Colonic mucosa (tissue), 4 donors: Measurements from ENCODE around the gene HNRNPD. TPM values are rescaled to one million over a fixed set of nuclear protein-coding genes. Genes with fewer than 3 reads are reported as not detected.
"Not testable (repeated sequence)": the region's sequence is repeated elsewhere in the genome, so short reads cannot be mapped to it uniquely, and the experiment has no call there.

Experiments
- DNase-seq: peaks from one replicate; pipeline ENCODE4 v3.0.0-alpha.2; 2020
- H3K27ac ChIP-seq: fragments of 200-600 bp; one replicate; pipeline ENCODE4 v1.8.0; 2021
- H3K27me3 ChIP-seq: fragments of 200-600 bp; one replicate; pipeline ENCODE4 v1.8.0; 2021
- H3K36me3 ChIP-seq: fragments of 200-600 bp; one replicate; pipeline ENCODE4 v1.8.0; 2021
- H3K4me1 ChIP-seq: fragments of 200-600 bp; one replicate; pipeline ENCODE4 v1.8.0; 2021; ENCODE audit warnings: mild to moderate bottlenecking
- H3K4me3 ChIP-seq: fragments of 200-600 bp; one replicate; pipeline ENCODE4 v1.8.0; 2021
- H3K9ac ChIP-seq, 2 donors: one replicate each; pipeline ENCODE4 v1.7.0; 2013; ENCODE audit warnings: control low read depth in 2 of 2, low read depth in 2 of 2, low read length in 2 of 2
- H3K9me3 ChIP-seq: fragments of 200-600 bp; one replicate; pipeline ENCODE4 v1.8.0; 2021
- intact Hi-C: fragments of 100-400 bp; cut with DNase I; formaldehyde crosslinking; loops from one replicate; pipeline ENCODE4 v1.14.1; 2022
- total RNA-seq, 2 donors: library from RNA; stranded (reverse); fragmentation: NEBNext Ultra II Directional in 1 of 2; extraction: Animal tissue kit (Norgen Biotek cat#: 25700) in 1 of 2; gene quantifications; one replicate each; pipeline ENCODE4 v1.2.1, GENCODE V29; 2021
- TF ChIP-seq, protein P1 (sequence below): fragments of 200-600 bp; IDR thresholded peaks from one replicate; pipeline ENCODE4 v1.8.0; 2022; ENCODE audit warnings: antibody characterized with exemption, mild to moderate bottlenecking
- donor health status: healthy.
- donor health status: DM: no; HTN: no; CAD: no.
- donor health status: DM: no; HTN: no; CAD: no.

HNRNPD gene
- total RNA-seq, 2 donors from 2014 or later = 145 to 181 TPM

GRCh38 chr4:82352825-82353366 lies 20.9 kb downstream of the HNRNPD start:
- DNase-seq = no peak
- intact Hi-C loops = no loop called here
- H3K27me3 ChIP-seq = no peaks in the 10 kb centered on the region
- H3K9me3 ChIP-seq = no peaks in the 10 kb centered on the region
- no peak overlapping the region for H3K27ac ChIP-seq
- H3K9ac ChIP-seq = no peak overlapping the region
- peaks cover 15% of the 10 kb centered on the region for H3K36me3 ChIP-seq
- TF ChIP-seq, protein P1, sequence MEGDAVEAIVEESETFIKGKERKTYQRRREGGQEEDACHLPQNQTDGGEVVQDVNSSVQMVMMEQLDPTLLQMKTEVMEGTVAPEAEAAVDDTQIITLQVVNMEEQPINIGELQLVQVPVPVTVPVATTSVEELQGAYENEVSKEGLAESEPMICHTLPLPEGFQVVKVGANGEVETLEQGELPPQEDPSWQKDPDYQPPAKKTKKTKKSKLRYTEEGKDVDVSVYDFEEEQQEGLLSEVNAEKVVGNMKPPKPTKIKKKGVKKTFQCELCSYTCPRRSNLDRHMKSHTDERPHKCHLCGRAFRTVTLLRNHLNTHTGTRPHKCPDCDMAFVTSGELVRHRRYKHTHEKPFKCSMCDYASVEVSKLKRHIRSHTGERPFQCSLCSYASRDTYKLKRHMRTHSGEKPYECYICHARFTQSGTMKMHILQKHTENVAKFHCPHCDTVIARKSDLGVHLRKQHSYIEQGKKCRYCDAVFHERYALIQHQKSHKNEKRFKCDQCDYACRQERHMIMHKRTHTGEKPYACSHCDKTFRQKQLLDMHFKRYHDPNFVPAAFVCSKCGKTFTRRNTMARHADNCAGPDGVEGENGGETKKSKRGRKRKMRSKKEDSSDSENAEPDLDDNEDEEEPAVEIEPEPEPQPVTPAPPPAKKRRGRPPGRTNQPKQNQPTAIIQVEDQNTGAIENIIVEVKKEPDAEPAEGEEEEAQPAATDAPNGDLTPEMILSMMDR = no peak
- H3K4me3 ChIP-seq = no peak overlapping the region
- H3K4me1 ChIP-seq = no peaks in the 10 kb centered on the region

GRCh38 chr4:82352118-82352824 lies 21.5 kb downstream of the HNRNPD start:
- intact Hi-C loops = no loop called here
- no peak overlapping the region for H3K4me3 ChIP-seq
- TF ChIP-seq, protein P1 = no peak
- no peak for DNase-seq
- H3K9ac ChIP-seq = no peak overlapping the region
- H3K27ac ChIP-seq = no peak overlapping the region
- H3K4me1 ChIP-seq = no peaks in the 10 kb centered on the region
- no peaks in the 10 kb centered on the region for H3K9me3 ChIP-seq
- H3K36me3 ChIP-seq = peaks cover 15% of the 10 kb centered on the region
- H3K27me3 ChIP-seq = no peaks in the 10 kb centered on the region

DNA sequence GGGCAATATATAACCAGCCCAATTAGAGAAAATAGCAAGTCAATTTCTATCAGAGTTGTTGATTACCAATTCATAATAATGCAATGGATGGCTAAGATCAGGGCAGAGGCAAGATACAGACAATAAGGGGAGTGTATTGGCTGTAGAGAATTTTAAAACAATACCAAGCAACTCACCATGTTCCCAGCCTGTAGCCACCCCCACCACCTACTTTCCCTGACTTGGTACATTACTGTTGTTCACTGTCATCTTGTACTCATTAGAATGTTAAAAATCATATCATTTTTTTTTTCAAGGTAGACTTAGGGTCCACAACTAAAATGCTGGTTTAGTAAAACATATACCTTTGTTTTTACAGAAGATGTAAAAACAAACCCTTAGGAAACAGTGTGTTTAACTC lies 27.7 kb downstream of the HNRNPD start:
- Histone ChIP-seq H3K27ac (no peak overlapping the region), H3K4me3 (no peak overlapping the region), H3K27me3 (no peaks in the 10 kb centered on the region), H3K9me3 (no peaks in the 10 kb centered on the region), H3K9ac (no peak overlapping the region), H3K36me3 (no peaks in the 10 kb centered on the region), H3K4me1 (no peaks in the 10 kb centered on the region)
- no peak for DNase-seq
- TF ChIP-seq, protein P1 = no peak
- intact Hi-C loops = no loop called here

DNA sequence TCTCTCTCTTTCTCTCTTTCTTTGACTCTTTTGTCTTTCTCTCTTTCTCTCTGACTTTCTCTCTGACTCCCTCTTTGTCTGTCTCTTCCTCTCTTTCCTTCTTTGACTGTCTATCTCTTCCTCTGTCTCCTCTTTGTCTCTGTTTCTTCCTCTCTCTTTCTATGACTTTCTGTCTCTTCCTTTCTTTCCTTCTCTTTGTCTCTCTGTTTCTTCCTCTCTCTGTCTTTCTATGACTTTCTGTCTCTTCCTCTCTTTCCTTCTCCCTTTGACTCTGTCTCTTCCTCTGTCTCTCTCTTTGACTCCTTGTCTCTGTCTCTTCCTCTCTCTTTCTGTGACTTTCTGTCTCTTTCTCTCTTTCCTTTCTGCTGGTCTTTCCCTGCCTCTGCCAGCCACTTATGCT lies 38.7 kb downstream of the HNRNPD start:
- H3K4me1 ChIP-seq = no peaks in the 10 kb centered on the region
- no peak overlapping the region for H3K4me3 ChIP-seq
- DNase-seq = no peak
- intact Hi-C loops = no loop called here
- no peaks in the 10 kb centered on the region for H3K27me3 ChIP-seq
- no peak overlapping the region for H3K27ac ChIP-seq
- H3K36me3 ChIP-seq = no peaks in the 10 kb centered on the region
- H3K9ac ChIP-seq = no peak overlapping the region
- TF ChIP-seq, protein P1 = no peak
- no peaks in the 10 kb centered on the region for H3K9me3 ChIP-seq

GRCh38 chr4:82333641-82334040 lies 40.1 kb downstream of the HNRNPD start:
- H3K4me1 ChIP-seq, H3K9ac ChIP-seq, H3K27ac ChIP-seq, DNase-seq, H3K4me3 ChIP-seq, H3K9me3 ChIP-seq, intact Hi-C loops, H3K36me3 ChIP-seq, H3K27me3 ChIP-seq: not testable (repeated sequence)

- intact Hi-C loops = no loop called here
- no peaks in the 10 kb centered on the region for H3K27me3 ChIP-seq
- DNase-seq = no peak
Measured at GRCh38 chr4:82331814-82332213, 42.0 kb downstream of the HNRNPD start.

More at GRCh38 chr4:82331814-82332213, 42.0 kb downstream of the HNRNPD start:
- TF ChIP-seq, protein P1 = no peak
- no peak overlapping the region for H3K4me3 ChIP-seq
- H3K36me3 ChIP-seq = no peaks in the 10 kb centered on the region
- no peaks in the 10 kb centered on the region for H3K4me1 ChIP-seq
- H3K9me3 ChIP-seq = no peaks in the 10 kb centered on the region
- no peak overlapping the region for H3K27ac ChIP-seq
- H3K9ac ChIP-seq = no peak overlapping the region
